Natural killer cell treated with Interleukin-12 subunit alpha and Interleukin-12 subunit beta and Interleukin-15 and Interleukin-18, amount 100 ng/mL, for 72 hours (primary cell): ENCODE measurements around the gene IRS2. TPM values are rescaled to one million over a fixed set of nuclear protein-coding genes. Genes with fewer than 3 reads are reported as not detected.
"Not testable (repeated sequence)": the region's sequence is repeated elsewhere in the genome, so short reads cannot be mapped to it uniquely, and the experiment has no call there.

Source experiments
- ATAC-seq, 2 donors: fragments of 150-1000 bp; cut with Tn5 transposase in 1 of 2; sonication (Bioruptor Pico), chemical (Tn5 transposase) in 1 of 2; 2 replicates each; pipeline ENCODE4 v1.10.0; 2021
- DNase-seq: peaks from one replicate; pipeline ENCODE4 v3.0.0; 2022; ENCODE audit warnings: low spot score
- H3K27ac Mint-ChIP-seq, 2 donors: 1 replicate in 1 of 2; 2 replicates in 1 of 2; pipeline ENCODE4 v1.8.0; 2022; ENCODE audit warnings: mixed read lengths in 2 of 2, mild to moderate bottlenecking in 1 of 2, moderate library complexity in 1 of 2
- H3K27me3 Mint-ChIP-seq, 2 donors: 1 replicate in 1 of 2; 2 replicates in 1 of 2; pipeline ENCODE4 v1.8.0; 2022; ENCODE audit warnings: mixed read lengths in 2 of 2
- H3K36me3 Mint-ChIP-seq: one replicate; pipeline ENCODE4 v1.8.0; 2022; ENCODE audit warnings: mixed read lengths
- H3K4me1 Mint-ChIP-seq, 2 donors: 1 replicate in 1 of 2; 2 replicates in 1 of 2; pipeline ENCODE4 v1.8.0; 2022; ENCODE audit warnings: low read depth in 2 of 2, mixed read lengths in 2 of 2, mild to moderate bottlenecking in 1 of 2
- H3K4me3 Mint-ChIP-seq: one replicate; pipeline ENCODE4 v1.8.0; 2022; ENCODE audit warnings: mixed read lengths
- H3K9me3 Mint-ChIP-seq: 2 replicates; pipeline ENCODE4 v1.8.0; 2022; ENCODE audit warnings: mixed read lengths
- total RNA-seq, 2 donors: library from RNA; stranded (reverse); gene quantifications; one replicate each; pipeline ENCODE4 v1.2.3, GENCODE V29; 2022

IRS2 gene
- total RNA-seq, 2 donors from 2014 or later: 0.95 to 1.1 TPM

- Mint-ChIP-seq H3K4me3 (no peak overlapping the region), H3K4me1 (peaks cover 0 to 8% of the 10 kb centered on the region in 2 donors), H3K27ac (no peak overlapping the region), H3K36me3 (no peaks in the 10 kb centered on the region), H3K27me3 (peaks cover 24 to 31% of the 10 kb centered on the region in 2 donors), H3K9me3 (peaks cover under 1% of the 10 kb centered on the region)
- ATAC-seq (no peak), DNase-seq (no peak)
These were observed 49.3 kb downstream of the IRS2 start for GRCh38 chr13:109737046-109737573.

- no peak overlapping the region for H3K27ac Mint-ChIP-seq
- peaks cover 0 to 8% of the 10 kb centered on the region in 2 donors for H3K4me1 Mint-ChIP-seq
- no peak overlapping the region for H3K4me3 Mint-ChIP-seq
- peaks cover 3% of the 10 kb centered on the region for H3K9me3 Mint-ChIP-seq
- ATAC-seq: no peak
- H3K36me3 Mint-ChIP-seq: no peaks in the 10 kb centered on the region
- peaks cover 28 to 30% of the 10 kb centered on the region in 2 donors for H3K27me3 Mint-ChIP-seq
- DNase-seq: no peak
These were observed 50.9 kb downstream of the IRS2 start for GRCh38 chr13:109735436-109735966.

- peaks cover 0 to 8% of the 10 kb centered on the region in 2 donors for H3K4me1 Mint-ChIP-seq
- ATAC-seq (no peak), DNase-seq (no peak)
- peaks cover 31 to 35% of the 10 kb centered on the region in 2 donors for H3K27me3 Mint-ChIP-seq
- H3K9me3 Mint-ChIP-seq: peaks cover 3% of the 10 kb centered on the region
- no peaks in the 10 kb centered on the region for H3K36me3 Mint-ChIP-seq
- H3K27ac Mint-ChIP-seq: no peak overlapping the region
- no peak overlapping the region for H3K4me3 Mint-ChIP-seq
These were observed 52.2 kb downstream of the IRS2 start for GRCh38 chr13:109734002-109734785.

- Mint-ChIP-seq H3K36me3 (no peaks in the 10 kb centered on the region), H3K4me3 (no peak overlapping the region), H3K27ac (no peak overlapping the region), H3K4me1 (peaks cover 0 to 8% of the 10 kb centered on the region in 2 donors), H3K27me3 (peaks cover 32 to 42% of the 10 kb centered on the region in 2 donors), H3K9me3 (peaks cover 3% of the 10 kb centered on the region)
- DNase-seq (no peak), ATAC-seq (no peak)
These were observed 52.8 kb downstream of the IRS2 start for GRCh38 chr13:109733550-109733949.

GRCh38 chr13:109732470-109733170 is 53.8 kb downstream of the IRS2 start:
- not testable (repeated sequence) for H3K27ac Mint-ChIP-seq, ATAC-seq, DNase-seq, H3K36me3 Mint-ChIP-seq, H3K4me3 Mint-ChIP-seq, H3K4me1 Mint-ChIP-seq, H3K9me3 Mint-ChIP-seq
- peaks cover 38 to 45% of the 10 kb centered on the region in 2 donors for H3K27me3 Mint-ChIP-seq

- no peak for DNase-seq
- Mint-ChIP-seq H3K4me3 (no peak overlapping the region), H3K27ac (no peak overlapping the region), H3K27me3 (peaks cover 39 to 41% of the 10 kb centered on the region in 2 donors), H3K4me1 (peaks cover 0 to 8% of the 10 kb centered on the region in 2 donors), H3K36me3 (no peaks in the 10 kb centered on the region), H3K9me3 (peaks cover 3% of the 10 kb centered on the region)
- no peak for ATAC-seq
These were observed 55.5 kb downstream of the IRS2 start for GRCh38 chr13:109730812-109731335.

GRCh38 chr13:109728791-109729731 is 57.3 kb downstream of the IRS2 start:
- Mint-ChIP-seq H3K27ac (no peak overlapping the region), H3K4me3 (no peak overlapping the region), H3K4me1 (peaks cover 0 to 8% of the 10 kb centered on the region in 2 donors), H3K27me3 (peaks cover 38 to 43% of the 10 kb centered on the region in 2 donors), H3K36me3 (no peaks in the 10 kb centered on the region), H3K9me3 (peaks cover 3% of the 10 kb centered on the region)
- no peak for ATAC-seq
- no peak for DNase-seq

- no peak for ATAC-seq
- peaks cover 0 to under 1% of the 10 kb centered on the region in 2 donors for H3K4me1 Mint-ChIP-seq
- H3K27me3 Mint-ChIP-seq: peaks cover 32 to 39% of the 10 kb centered on the region in 2 donors
- H3K4me3 Mint-ChIP-seq: no peak overlapping the region
- no peak overlapping the region for H3K27ac Mint-ChIP-seq
- no peaks in the 10 kb centered on the region for H3K36me3 Mint-ChIP-seq
- DNase-seq: no peak
- H3K9me3 Mint-ChIP-seq: peaks cover 3% of the 10 kb centered on the region
These were observed 58.3 kb downstream of the IRS2 start for GRCh38 chr13:109728061-109728460.

- Mint-ChIP-seq H3K9me3 (peaks cover 3% of the 10 kb centered on the region), H3K27ac (no peak overlapping the region), H3K36me3 (no peaks in the 10 kb centered on the region), H3K4me3 (no peak overlapping the region), H3K4me1 (no peaks in the 10 kb centered on the region), H3K27me3 (peaks cover 30 to 38% of the 10 kb centered on the region in 2 donors)
- no peak for ATAC-seq
- no peak for DNase-seq
These were observed 59.1 kb downstream of the IRS2 start for GRCh38 chr13:109727251-109727650.

GRCh38 chr13:109725995-109726637 is 60.3 kb downstream of the IRS2 start:
- no peak for DNase-seq
- H3K27ac Mint-ChIP-seq: no peak overlapping the region
- ATAC-seq: no peak
- H3K36me3 Mint-ChIP-seq: no peaks in the 10 kb centered on the region
- H3K9me3 Mint-ChIP-seq: no peaks in the 10 kb centered on the region
- H3K4me3 Mint-ChIP-seq: no peak overlapping the region
- peaks cover 25 to 32% of the 10 kb centered on the region in 2 donors for H3K27me3 Mint-ChIP-seq
- no peaks in the 10 kb centered on the region for H3K4me1 Mint-ChIP-seq

- no peak for DNase-seq
- no peak for ATAC-seq
These were observed 61.1 kb downstream of the IRS2 start for GRCh38 chr13:109725297-109725696.

GRCh38 chr13:109724603-109725002 is 61.8 kb downstream of the IRS2 start:
- ATAC-seq: no peak
- no peak for DNase-seq
- no peaks in the 10 kb centered on the region for H3K36me3 Mint-ChIP-seq
- peaks cover 28 to 33% of the 10 kb centered on the region in 2 donors for H3K27me3 Mint-ChIP-seq
- no peaks in the 10 kb centered on the region for H3K4me1 Mint-ChIP-seq
- H3K9me3 Mint-ChIP-seq: no peaks in the 10 kb centered on the region
- no peak overlapping the region for H3K27ac Mint-ChIP-seq
- H3K4me3 Mint-ChIP-seq: no peak overlapping the region

More at GRCh38 chr13:109725297-109725696, 61.1 kb downstream of the IRS2 start:
- Mint-ChIP-seq H3K36me3 (no peaks in the 10 kb centered on the region), H3K27me3 (peaks cover 25 to 33% of the 10 kb centered on the region in 2 donors), H3K4me1 (no peaks in the 10 kb centered on the region), H3K27ac (no peak overlapping the region), H3K4me3 (no peak overlapping the region), H3K9me3 (no peaks in the 10 kb centered on the region)
